Measurements from ENCODE around the gene CGB7.
"Not testable (repeated sequence)": the region's sequence is repeated elsewhere in the genome, so short reads cannot be mapped to it uniquely, and the experiment has no call there.

The CGB7 gene

GRCh38 chr19:49073514-49074378 lies 16.2 kb upstream of the CGB7 start:
- no peak for DNase-seq

DNA sequence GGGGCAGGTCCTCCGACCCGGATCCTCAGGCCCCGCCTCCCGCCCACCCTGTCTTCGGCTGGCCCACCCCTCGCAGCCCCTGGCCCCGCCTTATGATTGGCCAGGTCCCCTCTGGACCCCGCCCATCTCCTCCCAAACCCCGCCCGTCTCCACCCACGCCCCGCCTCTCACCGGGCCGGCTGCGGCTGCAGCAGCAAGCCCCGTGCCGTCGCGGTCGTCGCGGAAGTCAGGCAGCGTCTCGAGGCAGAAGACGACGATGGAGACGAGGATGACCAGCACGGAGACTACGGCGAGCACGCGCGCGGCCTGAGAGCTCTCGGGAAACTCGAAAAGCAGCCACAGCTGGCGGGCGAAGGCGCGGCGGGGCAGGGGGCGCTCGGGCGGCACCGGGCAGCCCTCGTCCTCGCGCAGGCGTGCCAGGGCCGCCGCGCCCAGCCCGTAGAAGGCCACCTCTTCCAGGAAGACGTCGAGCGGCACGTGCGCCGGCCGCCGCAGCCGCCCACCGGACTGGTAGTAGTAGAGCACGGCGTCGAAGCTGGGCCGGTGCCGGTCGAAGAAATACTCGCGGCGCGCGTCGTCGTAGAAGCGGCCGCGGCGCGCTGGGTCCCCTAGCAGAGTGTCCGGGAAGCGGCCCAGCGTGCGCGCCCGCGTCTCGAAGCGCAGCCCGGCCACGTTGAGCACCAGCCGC lies 14.5 kb upstream of the CGB7 start:
- DNase-seq: no peak

- DNase-seq: no peak
These were observed 12.9 kb upstream of the CGB7 start for GRCh38 chr19:49070416-49070815.

DNA sequence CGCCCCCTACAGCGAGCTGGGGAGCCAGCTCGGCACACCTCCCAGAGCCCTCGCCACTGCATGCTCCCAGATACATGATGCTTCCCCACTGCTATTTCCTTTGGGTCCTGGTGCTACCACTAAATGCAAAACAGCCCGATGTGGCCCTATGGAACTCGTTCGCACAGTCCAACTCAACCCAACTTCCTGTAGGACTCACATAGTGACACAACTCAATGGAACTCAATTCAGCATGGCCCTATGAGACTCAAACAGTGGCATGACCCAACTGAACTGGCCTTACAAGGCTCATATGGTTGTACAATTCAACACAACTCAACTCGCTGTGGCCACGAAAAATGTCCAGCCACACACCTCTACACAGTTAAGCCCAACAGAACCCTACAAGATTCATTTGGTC lies 11.5 kb upstream of the CGB7 start:
- DNase-seq: no peak

GRCh38 chr19:49067554-49067953 lies 10.0 kb upstream of the CGB7 start:
- no peak for DNase-seq

DNA sequence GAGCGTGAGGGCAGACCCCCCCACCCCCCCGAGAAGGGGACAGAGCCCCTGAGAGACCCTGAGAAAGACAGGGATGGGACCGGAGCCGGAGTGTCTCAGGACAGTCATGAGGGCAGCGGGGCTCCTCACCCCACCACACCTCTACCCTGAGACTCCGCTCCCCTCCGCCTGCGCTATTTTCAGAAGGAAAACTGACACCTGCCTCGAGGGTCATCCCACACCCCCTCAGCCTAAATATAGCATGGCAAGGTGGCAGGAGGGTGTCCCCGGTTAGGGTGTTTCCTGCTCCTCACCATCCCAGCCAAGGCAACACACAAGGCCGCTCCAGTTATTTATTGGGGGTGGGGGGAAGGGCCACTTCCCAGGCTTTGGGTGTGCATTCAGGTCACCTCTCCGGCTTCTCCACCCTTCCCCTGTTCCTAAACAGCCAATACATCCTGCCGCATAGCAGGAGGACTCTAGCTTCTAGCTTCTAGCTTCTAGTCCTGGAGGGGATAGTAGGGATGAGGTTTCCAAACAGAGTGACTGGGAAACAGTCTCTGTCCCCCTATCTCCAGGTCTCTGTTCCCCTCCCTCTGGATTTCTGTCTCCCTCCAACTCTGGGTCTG lies 8.5 kb upstream of the CGB7 start:
- no peak for DNase-seq

DNA sequence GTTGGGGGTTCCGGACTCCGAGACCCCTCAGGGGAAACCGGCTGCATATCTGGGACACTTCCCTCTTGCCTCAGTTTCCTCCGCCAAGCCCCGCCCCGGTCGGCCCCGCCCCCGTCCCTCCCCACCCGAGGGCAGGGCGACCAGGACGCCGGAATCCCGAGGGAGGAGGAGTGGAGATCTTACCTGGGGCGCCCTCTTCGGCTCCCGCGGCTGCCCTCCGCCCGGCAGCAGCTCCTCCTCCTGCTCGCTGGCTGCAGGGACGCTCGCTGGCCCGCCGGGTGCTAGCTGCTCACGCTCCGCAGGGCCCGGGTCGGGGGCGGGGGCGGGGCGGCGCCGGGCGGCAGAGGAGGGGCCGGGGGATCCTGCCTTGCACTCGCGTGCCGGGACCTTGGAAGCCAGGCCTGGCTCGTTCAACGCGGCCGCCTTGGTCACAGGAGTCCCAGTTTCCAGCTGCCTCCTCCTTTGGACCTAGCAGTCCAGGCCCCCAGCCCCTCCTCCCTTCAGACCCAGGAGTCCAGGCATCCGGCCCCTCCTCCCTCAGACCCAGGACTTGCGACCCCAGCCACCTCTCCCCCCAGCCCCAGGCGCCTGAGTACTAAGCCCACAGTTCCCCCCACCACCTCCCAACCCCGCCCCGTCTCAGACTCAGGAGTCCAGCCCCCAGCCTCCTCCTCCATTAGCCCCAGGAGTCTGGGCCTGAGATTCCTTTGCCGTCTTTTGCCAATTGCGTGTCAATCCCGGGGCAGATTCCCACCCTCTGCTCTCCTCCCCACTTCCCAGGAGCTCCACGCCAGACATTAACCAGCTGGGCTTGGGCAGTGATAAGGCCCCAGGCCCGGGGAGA lies 7.4 kb upstream of the CGB7 start, which contains the start of gene NTF4:
Gene NTF4, minus strand, starts transcription at position 51 of the 844 bp plus-strand sequence. CDS start 2,821 bp downstream, outside the sequence.
- DNase-seq: no peak

DNA sequence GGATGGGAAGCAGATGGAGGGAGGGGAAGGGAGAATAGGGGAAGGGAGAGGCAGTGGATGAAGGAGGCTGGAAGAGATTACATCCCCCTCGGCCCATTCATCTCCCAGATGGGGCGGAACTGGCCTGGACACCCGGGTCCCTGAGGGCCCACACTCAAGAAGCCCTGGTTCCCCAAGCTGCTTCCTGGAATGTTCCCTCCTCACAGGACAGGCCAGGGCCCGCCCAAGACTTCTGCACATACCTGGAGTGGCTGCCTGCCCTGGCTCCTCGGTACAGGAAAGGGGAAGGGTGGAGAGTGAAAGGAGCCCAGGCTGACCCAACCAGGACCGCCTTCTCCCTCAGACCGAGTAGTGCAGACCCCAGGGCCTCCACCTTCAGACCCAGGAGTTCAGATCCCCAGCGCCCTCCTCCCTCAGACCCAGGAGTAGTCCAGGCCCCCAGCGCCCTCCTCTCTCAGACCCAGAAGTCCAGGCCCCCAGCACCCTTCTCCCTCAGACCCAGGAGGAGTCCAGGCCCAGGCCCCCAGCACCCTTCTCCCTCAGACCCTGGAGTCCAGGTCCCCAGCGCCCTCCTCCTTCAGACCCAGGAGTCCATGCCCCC lies 6.6 kb upstream of the CGB7 start:
- DNase-seq: no peak

DNA sequence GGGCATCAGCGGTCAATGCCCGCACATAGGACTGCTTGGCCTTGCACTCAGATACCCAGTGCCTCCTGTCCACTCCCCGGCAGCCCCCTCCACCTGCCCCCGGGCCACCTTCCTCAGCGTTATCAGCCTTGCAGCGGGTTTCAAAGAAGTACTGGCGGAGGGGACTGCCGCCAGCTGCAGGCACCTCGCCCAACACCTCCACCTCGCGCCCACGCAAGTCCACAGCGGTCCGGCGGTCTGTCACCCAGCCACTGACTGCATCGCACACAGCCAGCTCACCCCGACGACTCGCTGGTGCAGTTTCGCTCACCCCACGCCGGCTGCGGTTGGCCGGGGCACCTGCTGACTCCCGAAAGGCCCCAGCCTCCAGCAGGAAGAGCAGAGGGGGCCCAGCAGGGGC lies 3.9 kb upstream of the CGB7 start:
- DNase-seq: no peak

GRCh38 chr19:49061000-49061399 lies 3.5 kb upstream of the CGB7 start:
- no peak for DNase-seq

GRCh38 chr19:49059053-49059452 lies 1.5 kb upstream of the CGB7 start:
- DNase-seq: no peak

GRCh38 chr19:49058562-49058961 lies 1.0 kb upstream of the CGB7 start:
- DNase-seq: peak; percentile 32

DNA sequence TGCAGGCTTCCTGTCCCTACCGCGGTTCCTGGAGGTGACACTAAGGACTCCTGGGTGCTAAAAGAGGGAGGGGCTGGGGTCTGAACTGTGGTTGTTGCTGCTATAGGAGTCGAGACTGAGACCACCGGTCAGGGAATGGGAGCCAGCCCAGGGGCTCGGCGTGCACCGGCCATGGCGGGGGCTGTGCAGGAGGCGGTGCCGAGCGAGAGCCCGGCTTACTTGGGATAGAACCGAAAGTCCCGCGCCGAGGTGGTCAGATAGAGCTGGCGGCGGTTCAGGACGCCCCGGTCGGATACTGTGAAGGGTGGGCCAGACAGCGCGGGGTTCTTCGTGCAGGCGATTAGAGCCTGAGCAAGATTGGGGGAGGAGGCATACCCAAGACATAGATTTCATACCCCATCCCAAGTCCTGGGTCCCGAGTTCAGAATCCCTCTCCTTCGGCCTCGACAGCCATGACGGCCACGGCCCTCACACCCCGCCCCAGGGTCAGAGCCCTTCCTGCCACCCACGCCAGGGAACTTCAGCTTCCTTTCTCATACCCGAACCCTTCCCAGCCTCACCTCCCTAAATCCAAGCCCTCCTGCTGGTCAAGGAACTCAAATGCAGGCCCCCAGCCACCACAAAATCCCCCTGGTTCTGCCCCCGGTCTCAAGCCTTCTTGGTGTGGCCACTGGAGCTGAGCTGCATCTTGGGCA lies 500 bp downstream of the CGB7 start:
- not testable (repeated sequence) for DNase-seq

DNA sequence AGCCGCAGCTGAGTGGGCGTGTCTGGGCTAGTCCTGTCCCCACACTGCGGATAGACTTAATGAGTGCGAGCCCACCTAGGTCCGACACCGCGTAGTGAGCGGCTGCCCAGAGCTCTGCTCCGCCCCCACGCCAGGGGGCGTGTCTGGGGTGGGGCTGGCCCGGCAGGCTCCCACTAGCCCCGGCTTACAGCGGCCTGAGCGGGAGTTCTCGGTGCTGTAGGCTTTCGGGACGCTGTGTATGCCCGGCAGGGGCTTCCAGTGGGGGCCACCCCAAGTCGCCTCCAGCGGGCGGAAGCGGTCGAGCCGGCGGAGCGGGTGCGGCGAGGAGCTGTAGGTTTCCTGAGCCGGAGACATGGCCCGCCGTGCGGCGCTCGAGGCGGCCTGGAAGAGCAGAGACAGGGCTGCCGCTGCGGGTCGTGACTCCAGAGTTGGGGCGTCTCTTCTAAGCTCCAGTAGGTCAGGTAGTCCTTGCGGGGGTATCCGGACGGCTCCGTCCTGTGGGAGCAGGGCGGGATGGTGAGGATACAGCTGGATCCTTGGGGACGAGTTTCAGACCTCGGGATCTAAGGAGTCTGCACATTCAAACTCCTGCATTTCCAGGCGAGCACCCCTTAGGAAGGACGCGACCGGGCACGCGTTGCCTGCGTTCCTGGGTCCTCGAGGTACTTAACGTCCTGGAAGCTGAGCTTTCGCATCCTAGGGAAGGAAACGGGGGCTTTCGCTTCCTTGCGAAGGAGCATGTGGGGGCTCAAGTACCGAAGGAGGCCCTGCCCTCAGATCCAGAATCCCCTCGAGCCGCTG lies 1.2 kb downstream of the CGB7 start:
- DNase-seq: peak; percentile 42

- not testable (repeated sequence) for DNase-seq
These were observed 7.0 kb downstream of the CGB7 start for GRCh38 chr19:49050376-49051033.

DNA sequence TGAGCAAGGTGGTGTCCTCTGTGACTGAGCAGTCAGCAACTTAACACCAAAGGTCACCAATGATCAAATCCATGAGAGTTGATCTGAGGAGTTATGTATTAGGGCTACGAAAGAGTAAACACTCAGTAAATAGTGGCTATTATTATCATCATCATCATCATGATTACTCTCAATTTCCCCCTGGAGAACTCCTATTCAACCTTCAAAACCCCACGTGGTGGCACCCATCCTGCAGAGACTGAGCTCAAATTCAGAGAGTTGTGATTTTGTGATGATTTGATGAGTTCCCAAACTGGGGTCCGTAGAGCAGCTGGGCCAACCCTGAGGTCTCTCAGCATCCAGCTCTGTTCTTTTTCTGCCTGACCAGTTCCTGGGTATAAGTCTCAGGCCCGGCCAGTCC lies 7.7 kb downstream of the CGB7 start:
- not testable (repeated sequence) for DNase-seq

DNA sequence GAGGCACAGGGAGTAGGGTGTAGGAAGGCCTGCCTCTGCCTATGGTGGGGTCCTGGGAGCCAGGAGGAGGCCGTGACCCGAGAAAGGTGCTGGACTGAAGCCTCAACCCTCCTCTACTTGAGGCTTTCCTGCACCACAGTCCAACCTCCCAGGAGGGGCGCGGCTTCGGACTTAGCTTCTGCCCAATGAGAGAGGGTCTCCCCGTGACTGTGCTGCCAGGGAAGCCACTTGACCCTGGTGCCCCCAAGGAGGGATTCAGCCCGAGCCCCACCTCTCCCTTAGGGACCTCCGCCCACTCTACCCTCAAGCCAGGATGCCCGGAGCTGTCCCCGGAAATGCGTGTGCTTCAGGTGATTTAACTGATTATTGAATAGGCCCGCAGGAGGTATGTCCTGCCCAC lies 8.5 kb downstream of the CGB7 start, which contains the start of gene CGB8:
Gene CGB8, minus strand, starts transcription at position 101 of the 400 bp plus-strand sequence. CDS start 372 bp downstream, outside the sequence.
- DNase-seq: not testable (repeated sequence)

DNA sequence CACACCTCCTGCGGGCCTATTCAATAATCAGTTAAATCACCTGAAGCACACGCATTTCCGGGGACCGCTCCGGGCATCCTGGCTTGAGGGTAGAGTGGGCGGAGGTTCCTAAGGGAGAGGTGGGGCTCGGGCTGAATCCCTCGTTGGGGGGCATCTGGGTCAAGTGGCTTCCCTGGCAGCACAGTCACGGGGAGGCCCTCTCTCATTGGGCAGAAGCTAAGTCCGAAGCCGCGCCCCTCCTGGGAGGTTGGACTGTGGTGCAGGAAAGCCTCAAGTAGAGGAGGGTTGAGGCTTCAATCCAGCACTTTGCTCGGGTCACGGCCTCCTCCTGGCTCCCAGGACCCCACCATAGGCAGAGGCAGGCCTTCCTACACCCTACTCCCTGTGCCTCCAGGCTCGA lies 14.0 kb downstream of the CGB7 start, which contains the start of gene CGB5:
Gene CGB5, plus strand, starts transcription at position 301 of the 400 bp plus-strand sequence. CDS start 362 bp downstream, outside the sequence.
- not testable (repeated sequence) for DNase-seq

GRCh38 chr19:49042666-49043065 lies 14.9 kb downstream of the CGB7 start:
- DNase-seq: not testable (repeated sequence)

GRCh38 chr19:49042177-49042576 lies 15.4 kb downstream of the CGB7 start:
- no peak for DNase-seq
